B cell (primary cell): Measurements from ENCODE around the gene VAV3. TPM values are rescaled to one million over a fixed set of nuclear protein-coding genes. Genes with fewer than 3 reads are reported as not detected.
A peak's percentile ranks its signal among the peaks of the same experiment; 100 is the strongest.

Experiments
- ATAC-seq: fragments of 200-7000 bp; cut with Tn5 transposase; one replicate; pipeline ENCODE4 v1.10.0; 2021; ENCODE audit warnings: low read depth, mild to moderate bottlenecking, moderate number of reproducible peaks, moderate library complexity
- CTCF ChIA-PET: fragments of 350-600 bp; sonication (Branson Sonifier 250); formaldehyde crosslinking; loops from one replicate; lab custom pipeline; 2021; ENCODE audit warnings: antibody characterized with exemption, inconsistent platforms; lab: Charles Lee
- POLR2A ChIA-PET: fragments of 350-600 bp; sonication (Branson Sonifier 250); formaldehyde crosslinking; loops from one replicate; lab custom pipeline; 2021; ENCODE audit warnings: antibody characterized with exemption; lab: Charles Lee
- DNase-seq: peaks from one replicate; pipeline ENCODE4 v3.0.0; 2013
- H2AFZ ChIP-seq: 2 replicates; pipeline ENCODE4 v1.6.1; 2012; ENCODE audit warnings: mild to moderate bottlenecking, low read depth, low read length; ENCODE audit not compliant: insufficient read depth, poor library complexity, severe bottlenecking
- H3K27ac ChIP-seq, 2 donors: 1 replicate in 1 of 2; 2 replicates in 1 of 2; pipeline ENCODE4 v1.5.1; 2012 to 2013; ENCODE audit warnings: low read length in 2 of 2, mild to moderate bottlenecking in 2 of 2, moderate library complexity in 1 of 2
- H3K27me3 ChIP-seq, 4 experiments: fragments of 200-600 bp in 1 of 4; sonication (generic) in 1 of 4; replicated peaks in 1 of 4; 1 replicate in 2 of 4; 2 replicates in 2 of 4; pipeline versions ENCODE4 v1.6.1 to v1.7.0; 2013 to 2016; ENCODE audit warnings: low read length in 3 of 4, mild to moderate bottlenecking in 2 of 4, mixed read lengths in 1 of 4, moderate library complexity in 1 of 4; ENCODE audit not compliant: insufficient read depth in 4 of 4, control insufficient read depth in 3 of 4; ENCODE audit errors: control extremely low read depth in 1 of 4
- H3K36me3 ChIP-seq, 2 experiments: replicated peaks in 1 of 2; 1 replicate in 1 of 2; 2 replicates in 1 of 2; pipeline versions ENCODE4 v1.6.1 to v1.7.1; 2013; ENCODE audit warnings: low read length in 1 of 2; ENCODE audit not compliant: insufficient read depth in 2 of 2, control insufficient read depth in 1 of 2; ENCODE audit errors: control extremely low read depth in 1 of 2, extremely low read depth in 1 of 2
- H3K4me1 ChIP-seq, 2 donors: fragments of 200-600 bp in 1 of 2; sonication (generic) in 1 of 2; 1 replicate in 1 of 2; 2 replicates in 1 of 2; pipeline versions ENCODE4 v1.5.1 to v1.6.1; 2013 to 2017; ENCODE audit warnings: low read length in 2 of 2; ENCODE audit not compliant: control insufficient read depth in 2 of 2, insufficient read depth in 2 of 2
- H3K4me2 ChIP-seq: replicated peaks from 2 replicates; pipeline ENCODE3; 2012; ENCODE audit warnings: mild to moderate bottlenecking, low read depth, low read length; ENCODE audit not compliant: poor library complexity, severe bottlenecking
- H3K4me3 ChIP-seq, 5 experiments: fragments of 200-600 bp in 1 of 5; sonication (generic) in 1 of 5; 1 replicate in 3 of 5; 2 replicates in 2 of 5; pipeline versions ENCODE4 v1.5.1 to v1.7.0; 2011 to 2016; ENCODE audit warnings: low read length in 4 of 5, mild to moderate bottlenecking in 4 of 5, low read depth in 2 of 5, control low read depth in 1 of 5, moderate library complexity in 1 of 5; ENCODE audit not compliant: insufficient read depth in 1 of 5; ENCODE audit errors: control extremely low read depth in 1 of 5, extremely low read depth in 1 of 5
- H3K79me2 ChIP-seq: fragments of 200-600 bp; sonication (generic); one replicate; pipeline ENCODE4 v1.6.0; 2016; ENCODE audit warnings: low read length; ENCODE audit not compliant: control insufficient read depth, insufficient read depth
- H3K9ac ChIP-seq: fragments of 200-600 bp; sonication (generic); 2 replicates; pipeline ENCODE4 v1.6.1; 2017; ENCODE audit warnings: mild to moderate bottlenecking, low read length, moderate library complexity
- H3K9me3 ChIP-seq, 3 donors: one replicate each; pipeline versions ENCODE4 v1.6.1 to v1.7.1; 2013; ENCODE audit warnings: low read length in 2 of 3; ENCODE audit not compliant: control insufficient read depth in 2 of 3, insufficient read depth in 1 of 3; ENCODE audit errors: control extremely low read depth in 1 of 3
- H4K20me1 ChIP-seq: 2 replicates; pipeline ENCODE4 v1.6.0; 2012; ENCODE audit warnings: mild to moderate bottlenecking, low read length; ENCODE audit not compliant: insufficient read depth, control insufficient read depth, poor library complexity, severe bottlenecking
- H3K27ac Mint-ChIP-seq: one replicate; pipeline ENCODE4 v1.8.0; 2021; ENCODE audit warnings: mixed read lengths
- H3K27me3 Mint-ChIP-seq: one replicate; pipeline ENCODE4 v1.8.0; 2021; ENCODE audit warnings: mixed read lengths
- H3K4me1 Mint-ChIP-seq: one replicate; pipeline ENCODE4 v1.8.0; 2021; ENCODE audit warnings: mixed read lengths
- H3K4me3 Mint-ChIP-seq: one replicate; pipeline ENCODE4 v1.8.0; 2021; ENCODE audit warnings: mixed read lengths
- H3K9me3 Mint-ChIP-seq: one replicate; pipeline ENCODE4 v1.8.0; 2022; ENCODE audit warnings: mixed read lengths; ENCODE audit not compliant: insufficient read depth
- EZH2 ChIP-seq: IDR thresholded peaks from 2 replicates; pipeline ENCODE4 v1.6.1; 2012; ENCODE audit warnings: borderline replicate concordance, low read depth, mild to moderate bottlenecking, moderate library complexity, low read length; ENCODE audit not compliant: insufficient read depth, poor library complexity, severe bottlenecking
- WGBS: methylation state at CpG from one replicate; pipeline ENCODE4 v1.1.5; 2013; ENCODE audit warnings: missing lambda C conversion rate; ENCODE audit not compliant: insufficient coverage; 5-methylcytosine and 5-hydroxymethylcytosine counted together
- intact Hi-C: fragments of 100-400 bp; cut with micrococcal nuclease; formaldehyde crosslinking; loops from one replicate; pipeline ENCODE4 v1.10.0; 2022
- polyA plus RNA-seq: library from polyadenylated mRNA; depleted of rRNA; stranded (reverse); fragments of >200 nt; gene quantifications from 2 replicates; pipeline ENCODE4 v1.2.3, GENCODE V29; 2012
- total RNA-seq, 2 donors: library from RNA; stranded (reverse); fragments of 120-200 nt in 1 of 2; gene quantifications; 1 replicate in 1 of 2; 2 replicates in 1 of 2; pipeline versions ENCODE4 v1.2.3 to v1.2.4, GENCODE V29; 2013 to 2022
- TF ChIP-seq, protein P1 (sequence below): fragments of 200-600 bp; IDR thresholded peaks from one replicate; pipeline ENCODE4 v1.8.0; 2022; ENCODE audit warnings: antibody characterized with exemption, mild to moderate bottlenecking

VAV3 gene
- total and polyA plus RNA-seq, 2 donors (not counting 1 experiment from before 2014, with no cell fraction given): 14.8 to 32.5 TPM

DNA sequence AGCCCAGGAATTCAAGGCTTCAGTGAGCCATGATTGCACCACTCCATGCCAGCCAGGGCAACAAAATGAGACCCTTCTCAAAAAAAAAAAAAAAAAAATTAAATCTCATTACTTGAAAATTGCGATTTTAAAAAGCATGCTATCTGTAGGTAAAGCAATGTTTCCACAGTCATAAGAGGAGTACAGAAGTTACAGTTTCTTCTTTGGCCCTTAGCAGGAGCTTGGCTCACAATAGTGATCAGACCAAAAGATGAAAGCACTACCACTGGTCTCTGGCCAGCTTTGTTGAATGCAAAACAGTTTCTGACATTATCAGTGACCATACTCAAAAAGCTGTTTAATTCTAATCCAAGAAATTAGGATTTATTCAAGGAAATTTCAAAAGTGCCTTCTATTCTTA lies 31.2 kb downstream of the VAV3 start:
- Histone ChIP-seq H4K20me1 (no peaks in the 10 kb centered on the region), H3K79me2 (peaks cover 97% of the 10 kb centered on the region), H3K27ac (peak overlapping the region in 1 of 2 donors; percentile 5), H3K9ac (peak overlapping the region; percentile 52), H3K9me3 (no peaks in the 10 kb centered on the region), H3K4me1 (peaks cover 42 to 47% of the 10 kb centered on the region in 2 donors), H3K27me3 (no peaks in the 10 kb centered on the region), H3K4me3 (no peak overlapping the region), H2AFZ (no peak overlapping the region), H3K36me3 (peaks cover 0 to 5% of the 10 kb centered on the region in 2 experiments), H3K4me2 (peak overlapping the region; percentile 66)
- Mint-ChIP-seq H3K27ac (no peak overlapping the region), H3K4me3 (no peak overlapping the region), H3K27me3 (no peaks in the 10 kb centered on the region), H3K9me3 (no peaks in the 10 kb centered on the region), H3K4me1 (peaks cover 59% of the 10 kb centered on the region)
- ChIA-PET POLR2A (interaction anchor here (0.7 kb wide), 5 partner anchors 8 to 1166 kb away, joined by 3 to 10 read pairs (median 5); no protein-coding TSS in a partner anchor), CTCF (interaction anchor here (0.6 to 1.5 kb wide), 4 partner anchors 12 to 152 kb away, joined by 3 to 5 read pairs (median 4); no protein-coding TSS in a partner anchor)
- no CpG with 5 or more reads among the region's 1 CpG for WGBS
- ATAC-seq (no peak), DNase-seq (no peak)
- intact Hi-C loops: loop anchor here (1.0 to 10.0 kb wide), 3 partner anchors 15 to 191 kb away; no protein-coding TSS in a partner anchor
- no peak for TF ChIP-seq EZH2
- TF ChIP-seq, protein P1, sequence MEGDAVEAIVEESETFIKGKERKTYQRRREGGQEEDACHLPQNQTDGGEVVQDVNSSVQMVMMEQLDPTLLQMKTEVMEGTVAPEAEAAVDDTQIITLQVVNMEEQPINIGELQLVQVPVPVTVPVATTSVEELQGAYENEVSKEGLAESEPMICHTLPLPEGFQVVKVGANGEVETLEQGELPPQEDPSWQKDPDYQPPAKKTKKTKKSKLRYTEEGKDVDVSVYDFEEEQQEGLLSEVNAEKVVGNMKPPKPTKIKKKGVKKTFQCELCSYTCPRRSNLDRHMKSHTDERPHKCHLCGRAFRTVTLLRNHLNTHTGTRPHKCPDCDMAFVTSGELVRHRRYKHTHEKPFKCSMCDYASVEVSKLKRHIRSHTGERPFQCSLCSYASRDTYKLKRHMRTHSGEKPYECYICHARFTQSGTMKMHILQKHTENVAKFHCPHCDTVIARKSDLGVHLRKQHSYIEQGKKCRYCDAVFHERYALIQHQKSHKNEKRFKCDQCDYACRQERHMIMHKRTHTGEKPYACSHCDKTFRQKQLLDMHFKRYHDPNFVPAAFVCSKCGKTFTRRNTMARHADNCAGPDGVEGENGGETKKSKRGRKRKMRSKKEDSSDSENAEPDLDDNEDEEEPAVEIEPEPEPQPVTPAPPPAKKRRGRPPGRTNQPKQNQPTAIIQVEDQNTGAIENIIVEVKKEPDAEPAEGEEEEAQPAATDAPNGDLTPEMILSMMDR: no peak

DNA sequence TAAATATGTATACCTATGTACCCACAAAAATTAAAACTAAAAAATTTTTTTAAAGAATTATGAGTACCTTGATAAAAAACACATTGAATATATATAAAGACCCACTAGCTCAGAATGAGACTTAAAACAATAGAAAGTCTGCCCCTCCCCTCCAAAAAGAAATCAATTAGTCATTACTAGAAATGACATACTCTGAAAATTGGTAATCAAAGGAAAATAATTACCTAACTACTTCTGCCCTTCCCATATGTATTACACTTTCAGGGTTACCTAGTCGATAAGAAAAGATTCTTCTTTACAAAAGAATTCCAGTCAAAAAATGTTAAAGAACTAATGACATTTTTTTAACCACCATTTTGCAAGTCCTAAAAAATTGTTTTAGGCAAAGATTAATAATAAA lies 34.7 kb downstream of the VAV3 start:
- WGBS: no CpG with 5 or more reads among the region's 1 CpG
- intact Hi-C loops: loop anchor here (10.0 kb wide), 1 partner anchor 195 kb away; no protein-coding TSS in a partner anchor
- no peak overlapping the region for H3K4me3 ChIP-seq
- no peaks in the 10 kb centered on the region for H3K9me3 Mint-ChIP-seq
- no peak overlapping the region for H3K27ac ChIP-seq
- no peaks in the 10 kb centered on the region for H3K27me3 ChIP-seq
- peaks cover 99% of the 10 kb centered on the region for H3K79me2 ChIP-seq
- no peak for DNase-seq
- H3K4me1 Mint-ChIP-seq: peaks cover 62% of the 10 kb centered on the region
- H3K27ac Mint-ChIP-seq: no peak overlapping the region
- H3K4me2 ChIP-seq: no peak overlapping the region
- peaks cover 0 to 5% of the 10 kb centered on the region in 2 experiments for H3K36me3 ChIP-seq
- peaks cover under 1% of the 10 kb centered on the region for H4K20me1 ChIP-seq
- CTCF ChIA-PET: no interaction called here
- no peaks in the 10 kb centered on the region for H3K27me3 Mint-ChIP-seq
- H3K9me3 ChIP-seq: no peaks in the 10 kb centered on the region
- no peak for ATAC-seq
- TF ChIP-seq EZH2: no peak
- TF ChIP-seq, protein P1: no peak
- no peak overlapping the region for H3K4me3 Mint-ChIP-seq
- no peak overlapping the region for H2AFZ ChIP-seq
- no peak overlapping the region for H3K9ac ChIP-seq
- H3K4me1 ChIP-seq: peaks cover 38 to 51% of the 10 kb centered on the region in 2 donors
- POLR2A ChIA-PET: interaction anchor here (0.9 kb wide), 1 partner anchor 34 kb away, joined by 3 read pairs; no protein-coding TSS in a partner anchor
